ENCODE data around the gene MYO19.

GRCh38 chr17:36544044-36544306, 9.3 kb upstream of the MYO19 start:
- TF ChIP-seq CTCF (IDR thresholded peaks at IDR 0.05): no peak
- TF ChIP-seq POLR2AphosphoS5 (IDR thresholded peaks at IDR 0.05): no peak
- no peak for TF ChIP-seq EP300 (IDR thresholded peaks at IDR 0.05)

Data from suprapubic skin (tissue), 4 donors.